Kasumi-1 (cell line): ENCODE results near the gene TRIP13.

Experiments
- DNase-seq, 2 experiments: peaks; one replicate each; lab custom pipeline; 2025; lab: John Stamatoyannopoulos, UW

The TRIP13 gene

DNA sequence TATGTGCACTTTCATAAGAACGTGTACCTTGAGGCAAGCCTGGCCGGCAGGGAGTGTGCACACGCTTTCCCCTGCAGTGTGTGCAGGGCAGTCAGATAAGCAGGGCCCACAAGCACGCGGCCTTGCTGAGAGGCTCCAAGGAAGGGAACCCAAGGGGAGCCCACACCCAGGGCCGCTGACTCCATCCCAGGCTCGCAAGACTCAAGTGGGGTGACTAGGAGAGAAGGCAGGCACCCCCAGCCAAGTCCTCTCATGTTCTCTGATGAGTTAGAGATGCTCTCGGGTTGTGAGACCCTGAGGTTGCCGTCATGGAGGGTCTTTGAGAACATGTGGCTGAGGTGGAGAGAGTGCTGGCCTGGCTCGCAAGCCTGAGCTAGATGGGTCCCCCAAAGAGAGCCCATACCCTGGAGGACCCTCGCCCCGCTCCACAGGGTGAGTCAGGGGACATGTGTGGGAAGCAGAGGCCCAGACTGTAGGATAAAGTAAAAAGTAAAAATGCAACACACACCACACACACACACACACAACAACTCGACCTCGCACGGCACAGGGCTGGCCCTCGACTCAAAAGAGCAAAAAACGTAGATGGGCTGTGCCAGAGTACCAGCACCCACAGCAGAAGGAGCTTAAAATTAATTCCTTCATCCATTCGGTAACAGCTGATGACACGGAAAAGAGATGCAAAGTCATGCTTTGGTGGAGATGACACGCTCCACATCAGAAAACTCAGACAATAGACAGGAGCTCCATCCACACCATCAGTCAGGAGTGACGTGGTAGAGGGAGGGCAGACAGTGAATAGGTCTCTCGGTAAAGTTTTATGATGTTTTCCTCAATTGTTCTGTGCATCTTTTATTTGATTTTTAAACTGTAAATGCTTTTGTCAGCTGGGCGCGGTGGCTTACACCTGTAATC is 61.1 kb downstream of the TRIP13 start:
- DNase-seq, result no peak

DNA sequence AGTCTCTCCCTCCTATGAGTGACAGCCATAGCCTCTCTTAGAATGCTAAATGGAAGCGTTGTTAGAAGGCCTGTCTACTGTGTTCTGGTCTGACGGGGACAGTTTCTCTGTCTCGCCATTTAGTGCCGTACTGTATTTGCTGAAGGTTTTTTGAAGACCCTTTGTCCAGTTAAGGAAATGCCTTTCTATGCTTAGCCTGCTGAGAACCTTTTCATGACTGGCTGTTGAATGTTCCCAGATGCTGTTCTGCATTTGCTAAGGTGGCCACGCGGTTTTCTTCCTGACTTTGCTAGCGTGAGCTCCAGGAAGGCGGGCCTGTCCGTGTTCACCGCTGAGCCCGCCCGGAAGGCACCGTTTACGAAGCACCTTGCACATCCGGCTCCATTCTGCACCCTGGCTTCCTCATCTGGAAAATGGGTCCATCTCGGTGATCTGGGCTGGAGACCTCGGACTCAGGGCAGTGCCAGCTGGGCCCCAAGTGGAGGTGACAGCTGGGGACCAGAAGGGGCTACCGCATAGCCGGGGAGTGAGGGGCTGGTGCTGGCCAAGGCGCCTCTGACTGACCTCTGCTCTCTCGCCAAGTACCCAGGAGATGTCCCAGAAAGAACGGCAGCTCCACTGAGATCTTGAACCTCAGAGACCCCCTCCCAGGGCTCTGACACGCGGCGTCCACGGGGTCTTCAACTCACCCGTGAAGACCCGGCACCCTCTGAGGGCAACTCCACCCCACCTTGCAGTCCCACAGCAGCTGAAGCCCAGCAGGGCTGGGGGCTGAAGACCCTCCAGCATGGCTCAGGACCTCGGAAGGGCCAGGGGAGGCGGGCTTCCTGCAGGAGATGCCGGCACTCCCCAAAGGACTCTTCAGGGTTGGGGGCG is 63.4 kb downstream of the TRIP13 start:
- no peak for DNase-seq

DNA sequence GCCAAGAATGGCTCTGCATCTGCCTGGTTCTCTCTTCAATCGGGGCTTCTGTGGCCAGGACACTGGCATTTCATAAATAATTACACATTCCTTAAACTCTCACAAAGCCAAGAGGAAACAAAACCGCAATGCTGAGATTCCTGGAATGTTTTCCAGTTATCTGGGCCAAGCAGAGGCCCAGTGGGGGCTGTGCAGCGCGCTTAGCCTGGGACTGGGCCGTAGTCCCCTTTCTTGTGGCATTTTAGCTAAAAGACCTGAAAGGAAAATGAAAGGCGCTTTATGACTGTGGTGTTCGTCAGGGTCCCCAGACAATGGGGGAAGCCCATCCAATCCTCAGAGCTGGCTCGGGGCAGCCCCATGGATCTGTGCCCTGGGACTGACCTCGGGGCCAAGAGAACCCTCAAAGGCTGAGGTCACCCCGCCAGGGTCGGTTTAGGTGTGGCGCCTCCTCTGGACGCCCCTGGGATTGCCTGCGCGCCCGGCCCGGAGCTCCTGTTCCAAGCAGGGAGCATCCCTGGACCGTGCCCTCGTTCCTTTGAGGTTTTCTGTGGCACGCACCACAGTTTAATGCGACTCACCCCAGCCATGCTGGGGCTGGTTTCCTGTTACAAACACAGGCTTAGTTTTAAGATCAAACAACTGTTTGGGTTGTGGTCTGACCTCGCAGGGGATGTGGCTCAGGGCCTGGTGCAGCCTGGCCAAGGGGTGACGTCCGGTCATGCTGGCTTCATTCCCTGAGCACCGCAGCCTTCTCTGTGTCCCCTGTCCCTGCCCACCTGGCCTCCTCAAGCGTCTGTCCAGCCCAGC is 64.5 kb downstream of the TRIP13 start:
- peak in 1 of 2 experiments; percentile 7 for DNase-seq

DNA sequence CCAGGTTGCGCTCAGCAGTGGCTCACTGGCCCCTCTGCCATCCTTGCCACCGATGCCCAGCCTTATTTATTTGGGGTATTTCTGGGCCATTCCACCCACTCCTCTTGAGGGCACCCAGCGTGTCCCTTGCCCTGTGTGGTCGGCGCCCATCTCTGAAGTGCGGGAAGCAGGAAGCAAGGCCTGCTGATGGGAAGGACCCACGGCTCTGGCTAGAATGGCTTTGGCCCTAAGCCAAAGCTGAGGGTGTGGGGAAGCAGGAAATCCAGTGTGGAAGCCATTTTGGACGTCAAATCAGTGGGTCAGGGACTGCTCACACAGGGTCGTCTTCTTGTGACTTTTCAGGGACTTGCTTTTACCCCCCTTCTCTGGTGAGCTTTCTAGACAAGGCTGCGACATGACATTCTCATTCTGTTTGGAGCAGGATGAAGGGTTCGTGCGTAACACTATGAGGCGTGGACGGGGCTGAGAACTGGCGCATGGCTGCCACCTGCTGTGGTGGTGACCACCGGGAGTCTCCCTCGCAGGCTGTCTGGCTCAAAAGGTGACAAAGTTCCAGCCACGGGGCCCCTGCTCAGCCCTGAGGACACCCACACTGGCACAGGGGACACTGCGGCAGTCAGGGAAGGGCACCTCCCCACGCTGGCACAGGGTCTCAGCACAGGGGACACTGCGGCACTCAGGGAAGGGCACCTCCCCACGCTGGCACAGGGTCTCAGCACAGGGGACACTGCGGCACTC is 65.2 kb downstream of the TRIP13 start:
- no peak for DNase-seq

DNA sequence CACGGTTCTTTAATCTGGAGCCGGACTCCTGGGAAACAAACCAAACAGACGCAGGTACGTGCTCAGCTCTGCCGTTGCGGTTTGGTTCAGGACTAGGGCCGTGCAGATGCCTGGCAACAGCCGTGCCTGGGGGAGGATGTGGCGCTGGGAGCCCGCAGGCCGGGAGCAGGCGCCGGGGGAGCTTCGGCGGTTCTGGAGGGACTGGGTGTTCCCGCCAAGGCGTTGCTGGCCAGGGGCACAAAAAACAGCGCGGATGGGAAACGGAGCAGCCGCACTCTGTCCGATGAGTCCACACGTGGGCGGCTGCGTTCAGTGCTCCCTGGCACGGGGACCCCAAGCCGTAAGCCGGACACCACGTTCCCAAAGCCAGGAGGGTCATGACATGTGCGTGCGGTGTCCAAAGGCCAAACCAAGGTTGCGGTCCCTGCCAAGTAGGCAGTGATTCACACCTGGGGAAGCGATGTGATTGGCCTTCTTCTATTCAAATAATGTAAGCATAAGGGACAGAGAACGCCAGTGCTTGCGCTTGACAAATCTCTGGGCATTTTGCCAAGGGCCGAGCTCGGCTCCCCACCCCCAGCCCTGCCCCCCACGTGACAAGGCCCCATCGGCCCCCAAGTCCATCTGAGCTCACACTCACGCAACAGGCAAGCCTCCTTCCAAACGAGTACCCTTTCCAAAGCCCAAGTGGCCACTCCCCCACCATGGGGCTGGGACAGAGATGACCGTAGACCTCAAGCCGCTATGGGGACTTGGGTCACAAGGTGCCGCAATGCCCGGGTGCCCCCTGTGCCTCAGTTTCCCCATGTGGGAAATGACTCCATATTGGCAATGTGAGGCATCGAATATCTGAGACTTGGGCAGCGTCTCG is 66.3 kb downstream of the TRIP13 start:
- no peak for DNase-seq

DNA sequence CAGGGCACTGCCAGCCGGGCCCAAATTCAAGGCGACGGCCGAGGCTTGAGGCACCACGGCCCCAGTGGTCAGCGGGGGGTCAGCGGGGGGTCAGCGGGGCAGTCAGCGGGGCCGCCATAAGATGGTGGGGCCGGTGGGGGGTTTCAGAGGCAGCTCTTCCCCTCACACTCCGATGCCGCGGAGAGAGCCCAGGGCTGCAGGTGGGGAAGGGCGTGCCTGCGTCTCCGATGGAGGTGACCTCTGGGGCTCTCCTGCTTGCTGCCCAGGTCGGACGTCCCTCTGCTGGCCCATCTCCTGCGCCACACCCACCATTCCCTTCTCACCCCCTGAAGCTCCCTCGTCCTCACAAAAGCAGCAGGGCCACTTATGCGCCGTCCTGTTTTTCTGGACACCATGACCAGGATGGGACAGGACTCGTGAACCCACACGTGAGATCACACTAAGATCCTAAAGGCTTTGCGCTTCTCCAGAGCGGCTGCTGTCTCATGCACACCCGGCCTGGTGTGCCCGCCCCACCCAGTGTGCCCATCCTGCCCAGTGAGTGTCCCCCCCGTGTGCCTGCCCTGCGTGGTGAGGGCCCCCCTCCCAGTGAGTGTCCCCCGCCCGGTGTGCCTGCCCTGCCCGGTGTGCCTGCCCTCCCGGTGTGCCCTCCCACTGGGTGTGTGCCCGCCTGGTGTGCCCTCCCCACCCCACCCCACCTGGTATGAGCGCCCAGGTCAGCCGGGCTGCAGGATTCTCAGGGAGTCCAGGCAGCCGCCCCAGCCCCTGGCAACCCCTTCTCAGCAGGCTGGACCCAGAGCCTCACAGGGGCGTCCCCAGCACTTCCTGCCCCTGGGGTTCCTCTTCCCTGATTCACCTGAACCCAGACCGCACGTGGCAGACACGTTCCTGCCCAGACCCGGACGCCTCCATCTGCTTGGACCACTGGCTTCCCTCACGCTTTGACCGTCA is 67.2 kb downstream of the TRIP13 start:
- DNase-seq, result no peak

DNA sequence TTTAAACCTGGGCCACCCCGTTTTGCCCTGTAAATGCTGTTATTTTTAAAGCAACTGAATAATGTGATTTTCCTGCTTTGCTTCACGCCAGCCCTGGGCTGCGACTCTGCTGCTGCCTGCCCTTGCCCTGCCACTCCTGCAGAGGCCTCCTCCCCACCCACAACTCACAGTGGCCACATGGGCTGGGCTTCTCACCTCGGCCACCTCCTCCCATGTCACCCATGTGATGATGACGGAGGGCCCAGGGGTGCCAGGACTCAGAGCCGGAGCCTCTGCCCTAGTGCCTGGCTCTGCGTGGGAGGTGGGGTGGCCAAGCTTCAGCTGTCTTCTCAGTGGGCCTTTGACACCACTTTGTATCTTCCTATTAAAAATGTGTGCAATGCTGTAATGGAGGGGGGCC is 67.9 kb downstream of the TRIP13 start:
- no peak for DNase-seq

DNA sequence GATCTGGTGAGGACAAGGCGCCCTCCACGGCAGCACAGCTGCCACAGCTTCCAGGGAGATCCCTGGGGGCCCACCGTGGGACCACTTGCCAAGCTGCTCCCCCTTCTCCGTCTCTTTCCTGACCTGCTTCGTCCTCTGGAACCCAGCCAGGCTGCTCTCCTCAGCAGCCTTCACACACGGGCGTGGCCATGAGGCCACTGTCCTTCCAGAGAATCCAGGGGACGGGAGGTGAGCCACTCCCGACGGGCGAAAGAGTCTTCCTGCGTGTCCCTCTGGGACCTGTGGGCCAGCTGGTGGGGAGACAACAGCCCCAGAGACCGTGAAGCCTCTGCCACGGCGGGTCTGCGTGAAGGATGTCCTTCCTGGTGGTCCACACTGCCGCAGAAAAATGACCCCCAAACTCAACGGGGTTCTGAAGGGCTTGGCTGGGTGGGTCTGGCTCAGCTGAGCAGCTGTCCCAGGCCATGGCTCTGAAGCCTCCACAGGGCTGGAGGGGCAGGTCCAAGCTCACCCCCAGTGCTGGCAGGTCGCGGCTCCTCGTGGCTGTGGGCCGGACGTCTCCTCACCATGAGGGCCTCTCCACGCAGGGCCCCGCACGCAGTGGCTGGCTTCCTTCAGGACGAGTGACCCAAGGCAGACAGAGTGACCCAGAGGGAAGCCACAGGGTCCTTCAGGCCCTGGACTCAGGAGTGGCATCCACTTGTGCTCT is 68.5 kb downstream of the TRIP13 start:
- no peak for DNase-seq

DNA sequence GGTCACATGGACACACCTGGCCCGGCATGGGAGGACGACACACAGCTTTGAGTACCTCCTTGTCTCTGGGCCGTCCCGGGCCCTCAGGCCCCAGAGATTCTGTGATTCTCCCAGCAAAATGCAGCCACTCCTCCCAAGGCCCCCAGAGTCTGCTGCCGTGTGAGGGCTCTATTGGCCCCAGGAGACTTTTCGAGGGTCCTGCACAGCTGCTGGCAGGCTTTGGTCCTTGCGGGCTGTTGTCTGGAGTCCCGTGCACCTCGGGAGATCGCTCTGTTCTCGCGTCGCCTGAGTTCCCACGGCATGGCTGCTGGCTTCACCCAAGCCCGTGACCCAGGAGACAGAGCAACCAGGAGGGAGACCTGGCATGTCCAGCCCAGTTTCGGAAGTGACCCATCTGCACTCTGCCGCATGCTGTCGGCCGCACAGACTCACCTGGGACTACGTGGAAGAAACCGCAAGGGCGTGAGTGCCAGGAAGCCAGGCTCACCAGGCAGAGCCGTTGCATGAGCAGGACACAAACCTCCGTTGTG is 69.1 kb downstream of the TRIP13 start:
- DNase-seq, result no peak

DNA sequence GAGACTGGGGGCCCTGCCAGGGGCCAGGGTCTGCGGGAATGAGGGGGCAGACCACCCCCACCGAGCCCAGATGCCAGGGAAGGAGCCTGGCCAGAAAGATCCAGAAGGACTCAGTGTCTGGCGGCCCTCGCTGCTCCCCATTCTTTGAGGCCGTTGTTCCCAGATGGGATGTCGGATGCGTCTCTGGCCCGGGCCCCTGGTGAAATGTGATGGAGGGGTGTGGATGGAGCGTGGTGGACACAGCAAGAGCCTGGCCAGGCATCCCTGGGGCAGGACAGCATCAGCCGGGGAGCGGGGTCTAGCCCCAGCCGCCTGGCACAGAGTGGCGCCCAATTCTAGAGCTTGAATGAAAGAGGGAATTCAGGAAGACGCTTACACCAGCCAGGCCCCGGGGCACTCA is 69.7 kb downstream of the TRIP13 start:
- no peak for DNase-seq

DNA sequence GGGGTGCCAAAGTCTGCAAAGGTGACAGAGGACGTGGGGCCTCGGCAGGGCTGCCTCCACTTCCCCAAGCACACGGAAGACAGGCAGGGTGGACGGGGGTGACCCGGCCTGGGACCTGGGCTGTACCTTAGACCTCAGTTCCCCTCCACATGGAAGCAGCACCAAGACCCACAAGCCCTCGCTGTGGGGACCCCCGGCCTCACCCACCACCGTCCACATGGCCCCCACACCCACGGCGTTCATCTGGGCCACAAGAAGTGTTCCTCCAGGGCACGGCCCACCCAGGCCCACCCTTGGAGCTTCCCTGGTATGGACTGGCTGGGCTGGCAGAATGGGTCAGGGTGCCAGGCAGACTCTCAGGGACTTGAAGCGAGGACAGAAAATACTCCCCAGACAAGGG is 70.1 kb downstream of the TRIP13 start:
- DNase-seq, result no peak

DNA sequence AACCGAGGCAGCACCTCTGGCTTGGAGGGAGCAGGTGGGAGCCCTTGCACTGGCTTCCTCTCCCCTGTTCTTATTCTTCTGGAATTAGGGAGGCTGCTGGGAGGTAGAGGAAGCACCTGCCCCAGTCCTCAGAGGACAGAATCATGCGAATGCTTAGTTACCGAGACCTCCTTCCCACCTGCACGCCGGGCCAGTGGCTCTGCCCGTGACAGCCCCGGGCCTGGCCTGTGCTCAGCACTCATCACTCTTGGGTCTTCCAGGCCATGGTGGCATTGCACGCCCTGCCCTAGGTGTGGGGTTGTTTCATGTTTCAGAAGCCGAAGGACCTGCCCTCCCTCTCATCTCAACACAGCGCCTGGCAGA is 70.6 kb downstream of the TRIP13 start:
- peak in 1 of 2 experiments; percentile 27 for DNase-seq

DNA sequence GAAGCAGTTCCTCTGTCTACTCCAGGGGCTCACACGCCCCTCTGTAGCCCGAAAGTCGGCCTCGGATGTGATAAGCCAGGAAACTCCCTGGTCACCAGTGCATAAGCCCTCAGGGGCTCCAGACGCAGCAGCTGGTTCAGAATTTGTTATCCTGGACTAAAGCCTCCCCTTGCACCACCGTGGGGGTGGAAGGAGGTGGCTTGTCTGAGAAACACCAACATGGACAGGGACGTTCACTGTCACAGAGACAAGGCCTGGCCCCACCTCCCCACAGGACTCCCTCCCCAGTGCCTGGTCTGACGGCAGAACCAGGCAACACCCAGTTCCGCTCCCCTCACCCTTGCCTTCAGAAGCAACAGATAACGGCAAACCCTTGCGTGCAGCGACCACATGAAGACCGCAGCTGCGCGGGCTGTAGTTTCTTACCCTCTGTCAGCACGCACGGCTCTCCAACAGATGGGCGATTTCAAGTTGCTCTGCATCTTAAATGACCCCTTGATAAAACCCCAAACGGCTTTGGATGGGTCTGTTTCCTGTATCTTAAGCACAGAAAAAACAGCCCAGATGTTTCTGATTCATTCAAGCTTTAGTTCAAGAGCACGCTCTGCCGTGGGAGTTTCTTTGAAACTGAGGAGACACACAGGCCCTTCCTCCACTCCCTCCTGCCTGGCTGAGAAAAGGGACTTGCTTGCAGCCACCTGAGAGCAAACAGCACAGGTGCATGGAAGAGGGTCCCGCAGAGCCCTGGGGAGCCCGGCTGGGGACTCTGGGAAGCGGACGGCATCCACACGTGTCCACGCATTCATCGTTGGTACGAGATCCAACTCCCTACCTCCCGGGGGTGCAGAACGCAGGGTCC is 71.2 kb downstream of the TRIP13 start:
- peak; percentile 80 to 88 for DNase-seq

DNA sequence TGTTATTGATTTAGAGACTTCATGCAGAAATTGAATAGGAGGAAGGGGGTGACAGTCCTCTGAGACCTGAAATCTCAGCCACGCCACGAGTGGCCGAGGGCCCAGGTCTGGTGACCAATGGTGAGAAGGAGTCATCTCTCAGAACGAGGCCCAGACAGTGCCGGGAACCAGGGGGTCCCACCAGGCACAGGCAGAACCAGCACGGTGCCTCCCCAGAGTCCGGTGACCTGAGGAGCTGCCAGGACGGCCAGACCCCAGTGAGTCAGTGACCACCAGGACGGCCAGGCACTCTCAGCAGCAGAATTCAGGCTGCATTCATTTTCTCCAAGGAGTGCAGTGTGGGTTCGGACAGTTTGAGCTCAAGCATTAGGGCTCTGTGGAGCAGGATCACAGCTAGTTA is 72.1 kb downstream of the TRIP13 start:
- no peak for DNase-seq

DNA sequence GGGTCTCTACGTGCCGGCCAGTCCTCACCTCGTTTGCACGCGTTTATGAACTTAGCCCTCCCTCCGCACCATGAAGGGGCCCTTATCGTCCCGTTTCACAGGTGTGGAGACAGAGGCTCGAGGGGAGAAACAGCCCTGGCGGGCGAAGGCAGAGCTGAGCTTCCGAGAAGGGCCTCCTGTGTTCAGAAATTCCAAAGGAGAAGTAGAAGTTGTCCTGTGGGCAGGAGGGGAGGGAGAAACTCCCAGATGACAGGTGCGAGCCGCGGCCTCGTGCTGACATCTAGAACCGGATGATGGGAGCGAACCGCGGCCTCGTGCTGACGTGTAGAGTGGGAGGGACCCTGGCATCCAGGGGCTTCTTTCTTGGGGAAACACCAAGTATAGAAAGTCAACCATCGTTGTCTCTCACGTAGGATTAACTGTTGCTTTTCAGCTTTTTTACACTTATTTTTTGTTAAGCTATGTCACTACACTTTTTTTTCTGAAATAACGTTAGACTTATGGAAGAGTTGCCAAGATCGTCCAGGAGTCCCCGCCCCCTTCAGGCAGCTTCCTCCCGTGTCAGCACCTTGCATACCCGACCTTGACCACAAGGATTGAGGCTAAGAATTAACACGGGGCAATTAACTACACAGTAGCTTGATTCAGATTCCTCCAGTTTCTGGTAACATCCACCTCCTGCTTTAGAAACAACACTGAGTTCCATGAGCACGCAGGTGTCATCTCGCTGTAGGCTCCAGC is 73.1 kb downstream of the TRIP13 start:
- no peak for DNase-seq

DNA sequence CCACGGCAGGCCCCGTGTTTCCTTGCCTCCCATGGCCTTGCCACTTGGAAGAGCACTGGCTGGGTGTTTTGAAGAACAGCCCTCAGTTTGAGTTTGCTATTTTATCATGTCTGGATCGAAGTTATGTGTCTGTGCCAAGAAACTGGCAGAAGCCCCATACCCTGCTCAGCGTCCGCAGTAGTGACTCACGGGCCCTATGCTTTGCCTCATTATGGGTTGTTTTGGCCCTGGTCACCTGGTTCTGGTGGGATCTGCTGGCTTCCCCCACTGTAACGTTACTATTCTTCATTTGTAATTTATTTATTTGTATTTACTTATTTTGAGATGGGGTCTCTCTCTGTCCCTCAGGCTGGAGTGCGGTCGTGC is 73.6 kb downstream of the TRIP13 start:
- no peak for DNase-seq

DNA sequence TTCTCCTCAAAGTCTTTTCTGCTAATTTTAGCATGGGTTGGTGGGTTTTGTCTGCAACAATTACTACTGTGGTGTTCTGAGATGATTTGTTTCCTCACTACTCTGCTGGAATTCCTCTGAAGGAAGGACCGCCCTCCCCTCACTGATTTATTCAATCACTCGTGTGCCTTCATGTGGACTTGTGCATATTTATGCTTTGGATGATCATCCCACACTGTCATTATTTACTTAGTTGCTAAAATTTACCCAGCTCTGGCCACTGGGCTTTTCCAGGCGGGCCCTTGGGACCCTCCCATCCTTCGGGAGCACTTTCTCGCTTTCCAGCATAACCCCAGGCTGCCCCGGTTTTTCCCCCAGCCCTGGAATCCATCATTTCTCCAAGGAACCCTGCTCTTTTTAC is 74.3 kb downstream of the TRIP13 start:
- no peak for DNase-seq
